H1 (cell line): Measurements from ENCODE around the gene FAM193B. TPM values are rescaled to one million over a fixed set of nuclear protein-coding genes. Genes with fewer than 3 reads are reported as not detected.

ENCODE experiments used
- CTCF ChIA-PET: fragments of 300-600 bp; sonication (Branson Sonifier 250); formaldehyde crosslinking; loops from one replicate; lab custom pipeline; 2021; ENCODE audit not compliant: partially characterized antibody; lab: Charles Lee
- POLR2A ChIA-PET: fragments of 300-600 bp; sonication (Branson Sonifier 250); formaldehyde crosslinking; loops from one replicate; lab custom pipeline; 2021; ENCODE audit warnings: inconsistent platforms; ENCODE audit not compliant: partially characterized antibody; lab: Charles Lee
- DNase-seq, 2 experiments: peaks; one replicate each; pipeline versions ENCODE4 v3.0.0 to v3.0.0-alpha.2; 2010 to 2022; ENCODE audit warnings: low spot score in 2 of 2, low read depth in 1 of 2, mixed read lengths in 1 of 2
- FAIRE-seq: peaks from 2 replicates; lab custom pipeline; 2011; peaks lifted over from hg19 to GRCh38; lab: Jason Lieb, UNC
- H2AFZ ChIP-seq: 2 replicates; pipeline ENCODE4 v1.8.1; 2012; ENCODE audit warnings: low read length, inconsistent platforms
- H2AK5ac ChIP-seq: 2 replicates; pipeline ENCODE4 v1.6.1; 2013; ENCODE audit warnings: low read depth, low read length
- H2BK120ac ChIP-seq: replicated peaks from 2 replicates; pipeline ENCODE3; 2013; ENCODE audit warnings: low read depth, low read length, inconsistent platforms
- H2BK12ac ChIP-seq: 2 replicates; pipeline ENCODE4 v1.6.1; 2013; ENCODE audit warnings: low read depth, low read length
- H2BK15ac ChIP-seq: 2 replicates; pipeline ENCODE4 v1.6.1; 2013; ENCODE audit warnings: low read length
- H2BK20ac ChIP-seq: 2 replicates; pipeline ENCODE4 v1.6.1; 2013; ENCODE audit warnings: low read length
- H2BK5ac ChIP-seq: 2 replicates; pipeline ENCODE4 v1.6.1; 2013; ENCODE audit warnings: low read depth, low read length
- H3K14ac ChIP-seq: 2 replicates; pipeline ENCODE4 v1.6.1; 2013; ENCODE audit warnings: inconsistent platforms; ENCODE audit not compliant: insufficient read length
- H3K18ac ChIP-seq: 2 replicates; pipeline ENCODE4 v1.6.1; 2013; ENCODE audit warnings: low read length; ENCODE audit errors: extremely low read depth
- H3K23ac ChIP-seq: 2 replicates; pipeline ENCODE4 v1.6.1; 2013; ENCODE audit warnings: inconsistent platforms; ENCODE audit not compliant: insufficient read length
- H3K23me2 ChIP-seq: 2 replicates; pipeline ENCODE4 v1.6.1; 2013; ENCODE audit warnings: low read depth, low read length
- H3K27ac ChIP-seq: 2 replicates; pipeline ENCODE4 v1.6.1; 2011; ENCODE audit warnings: low read depth, low read length, inconsistent platforms
- H3K27me3 ChIP-seq, 4 experiments: replicated peaks in 1 of 4; 1 replicate in 1 of 4; 2 replicates in 3 of 4; pipeline versions ENCODE4 v1.6.1 to v1.8.1; 2011 to 2013; ENCODE audit warnings: low read length in 3 of 4, mild to moderate bottlenecking in 3 of 4, inconsistent platforms in 2 of 4, mixed read lengths in 2 of 4, moderate library complexity in 1 of 4; ENCODE audit not compliant: control insufficient read depth in 3 of 4, insufficient read depth in 3 of 4; ENCODE audit errors: extremely low read depth in 1 of 4
- H3K36me3 ChIP-seq, 4 experiments: 2 replicates each; pipeline versions ENCODE4 v1.6.1 to v1.8.1; 2011 to 2013; ENCODE audit warnings: mild to moderate bottlenecking in 4 of 4, low read length in 3 of 4, moderate library complexity in 2 of 4, control low read depth in 1 of 4, inconsistent platforms in 1 of 4; ENCODE audit not compliant: insufficient read depth in 4 of 4, control insufficient read depth in 2 of 4
- H3K4ac ChIP-seq: replicated peaks from 2 replicates; pipeline ENCODE3; 2013; ENCODE audit warnings: low read length, low read depth, mixed read lengths, inconsistent platforms; ENCODE audit not compliant: insufficient read length
- H3K4me1 ChIP-seq, 4 experiments: replicated peaks in 1 of 4; 1 replicate in 1 of 4; 2 replicates in 3 of 4; pipeline versions ENCODE4 v1.6.1 to v1.8.1; 2011 to 2013; ENCODE audit warnings: low read length in 3 of 4, inconsistent platforms in 2 of 4, mixed read lengths in 1 of 4; ENCODE audit not compliant: insufficient read depth in 4 of 4, control insufficient read depth in 3 of 4
- H3K4me2 ChIP-seq, 2 experiments: 2 replicates each; pipeline versions ENCODE4 v1.6.1 to v1.8.1; 2011 to 2013; ENCODE audit warnings: low read depth in 2 of 2, low read length in 2 of 2, control low read depth in 1 of 2, inconsistent platforms in 1 of 2, mild to moderate bottlenecking in 1 of 2; ENCODE audit not compliant: insufficient read depth in 1 of 2
- H3K4me3 ChIP-seq, 4 experiments: fragments of 200-600, 300-600 bp in 1 of 4; sonication (generic), shearing (Covaris generic), sonication (Bioruptor Twin) in 1 of 4; 2 replicates each; pipeline versions ENCODE4 v1.5.1 to v1.8.1; 2011 to 2016; ENCODE audit warnings: low read length in 4 of 4, low read depth in 3 of 4, control low read depth in 2 of 4, inconsistent platforms in 2 of 4, mild to moderate bottlenecking in 2 of 4, mixed read lengths in 1 of 4, moderate library complexity in 1 of 4; ENCODE audit not compliant: insufficient read depth in 2 of 4; ENCODE audit errors: extremely low read depth in 1 of 4
- H3K56ac ChIP-seq: replicated peaks from 2 replicates; pipeline ENCODE3; 2013; ENCODE audit warnings: low read depth, mild to moderate bottlenecking, mixed read lengths, low read length, inconsistent platforms; ENCODE audit not compliant: insufficient read length
- H3K79me1 ChIP-seq: 2 replicates; pipeline ENCODE4 v1.6.1; 2013; ENCODE audit warnings: low read depth, low read length, control low read depth
- H3K79me2 ChIP-seq, 2 experiments: 2 replicates each; pipeline versions ENCODE4 v1.6.1 to v1.8.1; 2012 to 2013; ENCODE audit warnings: low read length in 2 of 2, mild to moderate bottlenecking in 2 of 2, inconsistent platforms in 1 of 2; ENCODE audit not compliant: insufficient read depth in 2 of 2, control insufficient read depth in 1 of 2
- H3K9ac ChIP-seq, 4 experiments: replicated peaks in 1 of 4; 1 replicate in 1 of 4; 2 replicates in 3 of 4; pipeline versions ENCODE4 v1.6.1 to v1.8.1; 2011 to 2013; ENCODE audit warnings: low read depth in 3 of 4, low read length in 3 of 4, control low read depth in 2 of 4, mild to moderate bottlenecking in 2 of 4, moderate library complexity in 2 of 4, inconsistent platforms in 1 of 4; ENCODE audit errors: extremely low read depth in 1 of 4
- H3K9me3 ChIP-seq, 2 experiments: 2 replicates each; pipeline versions ENCODE4 v1.6.1 to v1.8.1; 2012 to 2013; ENCODE audit warnings: mild to moderate bottlenecking in 2 of 2, moderate library complexity in 2 of 2, control low read depth in 1 of 2, inconsistent platforms in 1 of 2, low read depth in 1 of 2, low read length in 1 of 2, mixed read lengths in 1 of 2; ENCODE audit not compliant: insufficient read depth in 2 of 2
- H4K20me1 ChIP-seq, 2 experiments: replicated peaks in 1 of 2; 2 replicates each; pipeline versions ENCODE3 to v1.8.1; 2011 to 2013; ENCODE audit warnings: inconsistent platforms in 2 of 2, low read length in 2 of 2, mild to moderate bottlenecking in 1 of 2; ENCODE audit not compliant: insufficient read depth in 2 of 2, control insufficient read depth in 1 of 2
- H4K5ac ChIP-seq: 2 replicates; pipeline ENCODE4 v1.6.1; 2013; ENCODE audit warnings: low read length, low read depth, mixed read lengths, inconsistent platforms; ENCODE audit not compliant: insufficient read length
- H4K8ac ChIP-seq: 2 replicates; pipeline ENCODE4 v1.8.0; 2013; ENCODE audit warnings: mild to moderate bottlenecking, moderate library complexity, low read length, inconsistent platforms; ENCODE audit not compliant: insufficient read depth; ENCODE audit errors: extremely low read depth
- H4K91ac ChIP-seq: replicated peaks from 2 replicates; pipeline ENCODE3; 2013; ENCODE audit warnings: low read length, mixed read lengths, inconsistent platforms; ENCODE audit not compliant: insufficient read length
- CBX8 ChIP-seq: fragments of 300-800, 300-1000 bp; sonication (generic); IDR thresholded peaks from 2 replicates; pipeline ENCODE4 v1.7.1; 2016; ENCODE audit warnings: low read depth, low read length, borderline replicate concordance
- WGBS, 2 experiments: shearing (Covaris generic) in 1 of 2; methylation state at CpG; one replicate each; pipeline versions ENCODE4 v1.1.6 to v1.1.7; 2013 to 2015; ENCODE audit warnings: low lambda C conversion rate in 2 of 2, mixed read lengths in 2 of 2, inconsistent platforms in 1 of 2, low coverage in 1 of 2, missing lambda C conversion rate in 1 of 2; ENCODE audit not compliant: insufficient replicate concordance in 2 of 2, insufficient coverage in 1 of 2, insufficient read length in 1 of 2; ENCODE audit errors: extremely low coverage in 1 of 2, missing lambda C conversion rate in 1 of 2; 5-methylcytosine and 5-hydroxymethylcytosine counted together
- polyA plus RNA-seq, 7 experiments: library from polyadenylated mRNA; depleted of rRNA in 3 of 7; stranded (reverse) in 5 of 7; unstranded in 2 of 7; fragments of >200 nt in 5 of 7; fragments of 200-250 nt in 2 of 7; gene quantifications; 1 replicate in 5 of 7; 2 replicates in 1 of 7; 4 replicates in 1 of 7; pipeline versions ENCODE4 v1.2.1 to v1.2.3, GENCODE V29; 2011 to 2013; ENCODE audit warnings: missing spikeins in 2 of 7, mixed read lengths in 2 of 7
- total RNA-seq: library from RNA; stranded (reverse); fragmentation: NEBNext Ultra II Directional; extraction: Animal tissue kit (Norgen Biotek cat#: 25700); gene quantifications from 2 replicates; pipeline ENCODE4 v1.2.1, GENCODE V29; 2021

FAM193B gene
- total and polyA plus RNA-seq, 2 of the 8 experiments (the other 6 are each of a cell fraction or from before 2014, with no cell fraction given) = 49.9 to 69.8 TPM

- H3K23me2 ChIP-seq = no peaks in the 10 kb centered on the region
- no peak overlapping the region for H2AFZ ChIP-seq
- H3K27ac ChIP-seq = no peak overlapping the region
- no peak overlapping the region for H3K9ac ChIP-seq
- H3K23ac ChIP-seq = no peak overlapping the region
- H2BK120ac ChIP-seq = no peak overlapping the region
- H3K14ac ChIP-seq = no peak overlapping the region
- no peaks in the 10 kb centered on the region for H3K27me3 ChIP-seq
- FAIRE-seq (no peak), DNase-seq (no peak)
- H3K79me2 ChIP-seq = no peaks in the 10 kb centered on the region; a peak in 1 of 4 replicates
- H4K91ac ChIP-seq = no peak overlapping the region
- H3K4me1 ChIP-seq = peaks cover 0 to 12% (median 9%) of the 10 kb centered on the region in 4 experiments; a peak in 5 of 7 replicates
- H2BK20ac ChIP-seq = no peak overlapping the region
- H2BK15ac ChIP-seq = 0 out of 2 replicates have a peak overlapping the region, but pooled peaks have one; percentile 29
- ChIA-PET CTCF (interaction anchor here (0.9 to 20.8 kb wide), 4 partner anchors 10 to 20 kb away, joined by 3 to 306 read pairs (median 30); partner anchors contain the start of gene PDLIM7), POLR2A (interaction anchor here (0.7 to 65.5 kb wide), 5 partner anchors 9 to 43 kb away, joined by 3 to 3349 read pairs (median 4); partner anchors contain the start of genes DBN1, FAM193B, PDLIM7 and PRR7)
- H3K4me2 ChIP-seq = no peak overlapping the region
- 0 out of 2 replicates have a peak, but pooled peaks cover 2% of the 10 kb centered on the region for H3K79me1 ChIP-seq
- H3K56ac ChIP-seq = no peak overlapping the region
- peak overlapping the region; percentile 71; the same call in 1 of the 2 replicates for H2BK5ac ChIP-seq
- no peak overlapping the region for H4K5ac ChIP-seq
- no peak overlapping the region for H3K4me3 ChIP-seq
- peaks cover 0 to 17% of the 10 kb centered on the region in 2 experiments for H4K20me1 ChIP-seq
- 90% methylated on average over 11 of the region's 11 CpGs; no CpG with 5 or more reads in 1 of the 2 experiments for WGBS, 2 experiments
- H4K8ac ChIP-seq = no peak overlapping the region
- no peak overlapping the region for H3K4ac ChIP-seq
- H2BK12ac ChIP-seq = no peak overlapping the region
- peaks cover 22 to 45% (median 42%) of the 10 kb centered on the region in 4 experiments for H3K36me3 ChIP-seq
- no peak overlapping the region for H2AK5ac ChIP-seq
- no peak overlapping the region for H3K18ac ChIP-seq
- no peaks in the 10 kb centered on the region for H3K9me3 ChIP-seq
- TF ChIP-seq CBX8 = no peak
Observed at GRCh38 chr5:177509991-177510566, 44.3 kb downstream of the FAM193B start.
